HCEC 1CT (cell line): Measurements from ENCODE around the gene HRCT1.
"Not testable (repeated sequence)": the region's sequence is repeated elsewhere in the genome, so short reads cannot be mapped to it uniquely, and the experiment has no call there.

ENCODE experiments used
- DNase-seq: peaks from one replicate; pipeline ENCODE4 v3.0.0-alpha.2; 2017

HRCT1 gene

GRCh38 chr9:35897376-35898099 lies 8.5 kb upstream of the HRCT1 start:
- not testable (repeated sequence) for DNase-seq

GRCh38 chr9:35898337-35898736 lies 7.7 kb upstream of the HRCT1 start:
- DNase-seq = no peak

- no peak for DNase-seq
Measured at GRCh38 chr9:35899021-35899420, 7.0 kb upstream of the HRCT1 start.

GRCh38 chr9:35903049-35903448 lies 3.0 kb upstream of the HRCT1 start:
- peak; percentile 58 for DNase-seq

- DNase-seq = no peak
Measured at GRCh38 chr9:35904338-35904737, 1.7 kb upstream of the HRCT1 start.

- DNase-seq = peak; percentile 79
Measured at GRCh38 chr9:35905051-35905781, 786 bp upstream of the HRCT1 start.

- peak; percentile 86 for DNase-seq
Measured at GRCh38 chr9:35906923-35907699, 1.1 kb downstream of the HRCT1 start.

- DNase-seq = peak; percentile 94
Measured at GRCh38 chr9:35907711-35908503, 1.9 kb downstream of the HRCT1 start.

GRCh38 chr9:35908504-35909125 lies 2.6 kb downstream of the HRCT1 start:
- no peak for DNase-seq

GRCh38 chr9:35909274-35909673 lies 3.3 kb downstream of the HRCT1 start, which contains the start of gene SPAAR:
Gene SPAAR (plus strand): TSS chr9:35909490. CDS start chr9:35910464, 974 bp downstream.
- no peak for DNase-seq

- DNase-seq = no peak
Measured at GRCh38 chr9:35909687-35910612, 3.9 kb downstream of the HRCT1 start.

GRCh38 chr9:35910613-35911359 lies 4.8 kb downstream of the HRCT1 start:
- peak; percentile 61 for DNase-seq

GRCh38 chr9:35911690-35912089 lies 5.7 kb downstream of the HRCT1 start:
- DNase-seq = no peak

- DNase-seq = no peak
Measured at GRCh38 chr9:35912791-35913400, 6.9 kb downstream of the HRCT1 start.

- DNase-seq = not testable (repeated sequence)
Measured at GRCh38 chr9:35913429-35913828, 7.4 kb downstream of the HRCT1 start.

- DNase-seq = no peak
Measured at GRCh38 chr9:35914301-35914807, 8.4 kb downstream of the HRCT1 start.

GRCh38 chr9:35915681-35916294 lies 9.8 kb downstream of the HRCT1 start:
- no peak for DNase-seq

GRCh38 chr9:35917261-35917660 lies 11.3 kb downstream of the HRCT1 start:
- DNase-seq = no peak

- no peak for DNase-seq
Measured at GRCh38 chr9:35918780-35919179, 12.8 kb downstream of the HRCT1 start.
